GM21423 (cell line): ENCODE measurements around the gene ITLN2.
"Not testable (repeated sequence)": the region's sequence is repeated elsewhere in the genome, so short reads cannot be mapped to it uniquely, and the experiment has no call there.

ENCODE experiments used
- ATAC-seq: cut with Tn5 transposase; IDR thresholded peaks from one replicate; pipeline ENCODE4 v1.9.1; 2021; ENCODE audit warnings: mild to moderate bottlenecking, moderate library complexity; ENCODE audit not compliant: unreplicated experiment

The ITLN2 gene

GRCh38 chr1:160956966-160957365 lies 2.4 kb upstream of the ITLN2 start:
- ATAC-seq, result no peak

DNA sequence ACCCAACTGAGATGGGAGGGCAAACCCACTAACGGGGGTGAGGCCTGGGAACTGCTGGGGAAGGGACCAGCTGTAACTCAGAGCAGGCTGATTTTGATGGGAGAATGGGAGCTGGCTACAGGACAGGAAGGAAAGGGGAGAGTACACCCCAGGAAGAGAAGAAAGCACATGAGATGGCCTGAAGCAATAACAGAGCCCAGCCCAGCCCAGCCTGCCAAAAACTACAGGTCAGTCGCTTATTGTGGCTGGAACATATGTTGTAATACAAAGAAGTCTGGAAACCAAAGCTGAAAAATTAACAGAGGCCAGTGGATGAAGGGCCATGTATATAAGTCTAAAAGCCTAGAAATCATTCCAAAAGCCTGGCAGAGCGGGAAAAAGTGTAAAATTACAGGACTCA lies 1.6 kb downstream of the ITLN2 start:
- no peak for ATAC-seq

DNA sequence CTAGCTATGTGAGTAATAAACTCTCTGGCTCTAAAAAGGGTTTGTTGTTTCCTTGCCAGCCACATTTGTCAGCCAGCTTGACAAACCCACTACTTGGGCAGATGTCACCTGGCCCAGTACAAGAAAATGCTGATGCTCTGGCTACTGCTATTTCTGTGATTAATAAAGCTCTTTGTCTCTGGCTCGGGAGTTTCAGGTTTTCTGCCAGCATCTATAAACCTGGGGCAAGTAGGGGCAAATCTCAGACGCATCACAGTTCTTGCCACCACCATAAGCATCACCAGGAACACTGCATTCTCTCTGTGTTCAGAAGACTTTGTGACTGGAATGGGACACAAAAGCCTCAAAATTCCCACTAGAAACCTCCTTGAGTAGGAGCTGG lies 2.5 kb downstream of the ITLN2 start:
- ATAC-seq, result no peak

DNA sequence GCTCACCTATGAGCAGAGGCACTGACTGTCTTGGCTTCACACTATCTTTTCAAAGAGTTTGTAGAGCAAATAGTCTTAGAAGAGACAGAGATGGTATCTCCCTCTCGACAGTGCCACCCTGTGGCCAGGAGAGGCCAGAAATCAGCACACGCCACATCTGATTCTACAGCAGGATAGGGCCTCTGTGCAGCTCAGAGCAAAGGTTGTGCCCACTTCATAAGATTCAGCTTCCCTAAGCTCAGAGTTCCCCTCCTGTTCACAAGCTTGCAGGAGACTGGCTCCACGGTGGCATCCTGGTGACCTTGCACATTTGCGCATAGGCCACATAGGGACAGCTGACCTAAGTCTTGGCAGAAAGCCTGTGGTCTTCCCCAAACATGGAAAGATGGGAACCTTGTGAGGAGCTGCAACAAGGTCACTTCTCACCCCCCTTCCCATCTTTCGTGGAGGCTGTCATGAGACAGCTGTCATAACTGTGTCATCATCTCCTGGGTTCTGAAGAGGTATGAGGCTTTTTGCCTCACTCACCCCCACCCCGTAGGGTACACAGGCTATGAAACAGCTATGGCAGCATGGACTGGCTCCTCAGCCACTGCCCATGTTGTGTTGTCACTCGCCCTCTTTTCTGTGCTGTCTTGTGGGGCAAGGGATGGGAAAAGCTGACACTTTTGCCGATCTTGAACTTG lies 3.0 kb downstream of the ITLN2 start:
- no peak for ATAC-seq

- ATAC-seq, result no peak
Observed at GRCh38 chr1:160950657-160951056, 4.0 kb downstream of the ITLN2 start.

GRCh38 chr1:160949881-160950280 lies 4.7 kb downstream of the ITLN2 start:
- ATAC-seq, result no peak

DNA sequence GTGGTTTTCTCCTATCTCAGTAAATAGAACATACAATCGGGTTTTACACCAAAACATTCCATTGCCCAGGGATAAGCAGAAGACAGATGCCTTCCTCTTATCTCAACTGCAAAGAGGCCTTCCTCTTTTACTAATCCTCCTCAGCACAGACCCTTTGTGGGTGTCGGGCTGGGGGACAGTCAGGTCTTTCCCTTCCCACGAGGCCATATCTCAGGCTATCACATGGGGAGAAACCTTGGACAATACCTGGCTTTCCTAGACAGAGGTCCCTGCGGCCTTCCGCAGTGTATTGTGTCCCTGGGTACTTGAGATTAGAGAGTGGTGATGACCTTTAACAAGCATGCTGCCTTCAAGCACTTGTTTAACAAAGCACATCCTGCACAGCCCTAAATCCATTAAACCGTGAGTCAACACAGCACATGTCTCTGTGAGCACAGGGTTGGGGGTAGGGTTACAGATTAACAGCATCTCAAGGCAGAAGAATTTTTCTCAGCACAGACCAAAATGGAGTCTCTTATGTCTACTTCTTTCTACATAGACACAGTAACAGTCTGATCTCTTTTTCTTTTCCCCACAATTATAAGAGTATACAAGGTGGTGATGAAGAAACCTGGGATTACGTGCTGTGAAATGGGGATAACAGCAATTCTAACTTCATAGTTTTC lies 5.3 kb downstream of the ITLN2 start:
- ATAC-seq, result not testable (repeated sequence)

DNA sequence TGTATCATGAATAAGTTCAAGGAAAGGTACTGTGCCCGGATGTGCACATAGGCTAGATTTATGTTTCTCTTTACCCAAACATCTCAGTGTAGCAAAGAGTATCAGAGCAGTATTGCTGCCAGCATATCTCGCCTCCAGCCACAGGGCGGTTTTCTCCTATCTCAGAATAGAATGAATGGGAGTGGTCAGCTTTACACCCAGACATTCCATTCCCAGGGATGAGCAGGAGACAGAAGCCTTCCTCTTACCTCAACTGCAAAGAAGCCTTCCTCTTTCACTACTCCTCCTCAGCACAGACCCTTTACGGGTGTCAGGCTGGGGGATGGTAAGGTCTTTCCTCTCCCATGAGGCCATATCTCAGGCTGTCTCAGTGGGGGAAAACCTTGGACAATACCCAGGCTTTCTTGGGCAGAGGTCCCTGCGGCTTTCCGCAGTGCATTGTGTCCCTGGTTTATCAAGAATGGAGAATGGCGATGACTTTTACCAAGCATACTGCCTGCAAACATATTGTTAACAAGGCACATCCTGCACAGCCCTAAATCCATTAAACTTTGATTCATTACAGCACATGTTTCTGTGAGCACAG lies 7.3 kb downstream of the ITLN2 start:
- ATAC-seq, result not testable (repeated sequence)

DNA sequence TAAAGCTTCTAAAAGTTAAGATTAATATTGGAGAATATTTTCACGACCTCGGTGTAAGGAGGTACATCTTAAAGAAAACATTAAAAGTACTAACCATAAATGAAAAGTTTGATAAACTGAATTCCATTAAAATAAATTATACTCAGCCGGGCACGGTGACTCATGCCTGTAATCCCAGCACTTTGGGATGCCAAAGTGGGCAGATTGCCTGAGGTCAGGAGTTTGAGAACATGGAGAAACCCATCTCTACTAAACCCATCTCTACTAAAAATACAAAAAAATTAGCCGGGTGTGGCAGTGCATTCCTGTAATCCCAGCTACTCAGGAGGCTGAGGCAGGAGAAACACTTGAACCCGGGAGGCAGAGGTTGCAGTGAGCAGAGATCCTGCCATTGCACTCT lies 8.7 kb downstream of the ITLN2 start:
- ATAC-seq, result not testable (repeated sequence)

- no peak for ATAC-seq
Observed at GRCh38 chr1:160945079-160945478, 9.5 kb downstream of the ITLN2 start.

DNA sequence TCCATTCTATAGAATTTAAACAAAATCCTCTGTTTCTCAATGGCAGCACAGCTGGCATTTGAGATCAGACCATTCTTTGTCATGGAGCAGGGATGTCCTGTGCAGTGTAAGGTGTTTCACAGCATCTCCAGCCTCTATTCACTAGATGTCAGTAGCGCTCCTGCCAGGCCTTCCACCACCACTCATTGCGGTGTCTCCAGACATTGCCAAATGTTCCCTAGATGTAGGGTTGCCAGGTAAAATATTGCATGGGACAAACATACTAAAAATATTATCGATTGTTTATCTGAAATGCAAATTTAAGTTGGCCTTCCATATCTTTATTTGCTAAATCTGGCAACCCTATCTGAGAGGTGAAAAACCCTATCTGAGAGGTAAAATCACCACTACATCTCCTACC lies 11.7 kb downstream of the ITLN2 start:
- no peak for ATAC-seq

- not testable (repeated sequence) for ATAC-seq
Observed at GRCh38 chr1:160936666-160937065, 17.9 kb downstream of the ITLN2 start.

DNA sequence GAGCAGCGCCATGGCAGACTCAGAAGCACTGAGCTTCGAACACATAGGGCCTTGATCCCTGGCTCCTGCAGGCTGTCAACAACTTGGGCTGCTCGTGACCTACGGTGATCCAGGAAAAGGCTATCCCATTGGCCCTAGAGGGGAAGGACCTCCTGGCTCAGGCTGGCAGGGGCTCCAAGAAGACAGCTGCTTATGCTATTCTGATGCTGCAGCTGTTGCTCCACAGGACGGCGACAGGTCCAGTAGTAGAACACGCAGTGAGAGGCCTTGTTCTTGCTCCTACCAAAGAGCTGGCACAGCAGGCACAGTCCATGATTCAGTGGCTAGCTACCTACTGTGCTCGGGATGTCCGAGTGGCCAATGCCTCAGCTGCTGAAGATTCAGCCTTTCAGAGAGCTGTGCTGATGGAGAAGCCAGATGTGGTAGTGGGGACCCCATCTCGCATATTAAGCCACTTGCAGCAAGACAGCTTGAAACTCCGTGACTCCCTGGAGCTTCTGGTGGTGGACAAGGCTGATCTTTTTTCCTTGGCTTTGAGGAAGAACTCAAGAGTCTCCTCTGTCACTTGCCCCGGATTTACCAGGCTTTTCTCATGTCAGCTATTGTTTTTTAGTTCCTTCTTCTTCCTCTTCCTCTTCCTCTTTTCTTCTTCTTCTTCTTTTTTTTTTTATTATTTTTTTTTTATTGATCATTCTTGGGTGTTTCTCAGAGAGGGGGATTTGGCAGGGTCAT lies 18.9 kb downstream of the ITLN2 start:
- ATAC-seq, result no peak

DNA sequence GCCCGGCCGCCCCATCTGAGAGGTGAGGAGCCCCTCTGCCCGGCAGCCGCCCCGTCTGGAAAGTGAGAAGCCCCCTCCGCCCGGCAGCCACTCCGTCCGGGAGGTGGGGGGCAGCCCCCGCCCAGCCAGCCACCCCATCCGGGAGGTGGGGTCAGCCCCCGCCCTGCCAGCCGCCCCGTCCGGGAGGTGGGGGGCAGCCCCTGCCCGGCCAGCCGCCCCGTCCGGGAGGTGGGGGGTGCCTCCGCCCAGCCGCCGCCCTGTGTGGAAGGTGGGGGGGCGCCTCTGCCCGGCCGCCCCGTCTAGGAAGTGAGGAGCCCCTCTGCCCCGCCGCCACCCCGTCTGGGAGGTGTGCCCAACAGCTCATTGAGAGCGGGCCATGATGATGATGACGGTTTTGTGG lies 21.3 kb downstream of the ITLN2 start:
- ATAC-seq, result not testable (repeated sequence)

GRCh38 chr1:160925652-160926244 lies 28.9 kb downstream of the ITLN2 start:
- no peak for ATAC-seq

DNA sequence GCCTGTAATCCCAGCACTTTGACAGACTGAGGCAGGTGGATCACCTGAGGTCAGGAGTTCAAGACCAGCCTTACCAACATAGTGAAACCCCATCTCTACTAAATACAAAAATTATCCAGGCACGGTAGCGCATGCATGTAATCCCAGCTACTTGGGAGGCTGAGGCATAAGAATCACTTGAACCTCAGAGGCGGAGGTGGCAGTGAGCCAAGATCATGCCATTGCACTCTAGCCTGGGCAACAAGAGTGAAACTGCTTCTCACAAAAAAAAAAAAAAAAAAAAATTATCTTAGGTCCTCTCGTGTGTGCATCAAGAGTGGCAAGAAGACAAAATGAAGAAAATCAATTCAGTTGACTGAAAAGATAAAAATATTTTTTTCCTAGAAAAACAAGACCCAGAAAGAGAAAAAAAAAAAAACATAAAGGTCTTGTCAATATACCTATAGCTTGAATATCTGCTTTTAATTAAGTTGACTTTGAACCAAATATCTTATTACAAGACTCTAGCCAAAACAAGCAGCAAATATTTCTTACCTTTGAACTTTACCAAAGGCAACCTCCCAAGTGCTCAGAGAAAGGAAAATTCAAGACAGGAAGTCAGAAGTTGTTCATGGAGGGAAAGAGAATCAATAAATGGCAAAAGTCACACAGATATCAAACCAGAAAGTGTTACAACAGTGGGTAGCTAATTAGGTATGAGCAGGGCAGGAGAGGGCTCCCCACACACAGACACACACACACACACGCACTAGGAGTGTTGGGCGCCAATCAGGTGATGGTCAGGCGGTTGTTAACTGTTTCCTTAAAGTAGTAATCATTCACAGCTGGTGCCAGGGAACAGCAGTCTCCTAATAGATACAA lies 29.6 kb downstream of the ITLN2 start:
- no peak for ATAC-seq

DNA sequence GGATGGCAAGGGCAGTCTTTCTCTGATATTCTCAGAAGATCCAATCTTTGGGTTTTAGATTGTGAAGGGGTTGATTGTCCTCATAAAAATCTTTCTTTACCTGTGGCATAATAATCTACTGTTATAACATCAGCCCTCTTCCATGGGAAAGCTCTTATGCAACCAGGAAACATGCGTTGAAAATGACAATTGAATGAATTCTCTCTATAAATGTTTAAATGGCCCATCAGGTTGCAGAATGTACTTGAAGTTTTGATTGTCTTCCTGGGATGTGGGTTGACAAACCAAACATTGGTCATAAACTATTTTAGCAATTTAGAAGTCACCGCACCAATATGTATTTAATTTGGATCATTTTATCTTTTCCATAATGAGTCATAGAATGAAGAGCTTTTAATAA lies 37.9 kb downstream of the ITLN2 start:
- ATAC-seq, result no peak

- not testable (repeated sequence) for ATAC-seq
Observed at GRCh38 chr1:160913229-160913628, 41.4 kb downstream of the ITLN2 start.

GRCh38 chr1:160911925-160912324 lies 42.7 kb downstream of the ITLN2 start:
- ATAC-seq, result no peak

- no peak for ATAC-seq
Observed at GRCh38 chr1:160911441-160911840, 43.2 kb downstream of the ITLN2 start.
